NCI-H1694 treated with DMSO at 0.1 percent for 48 hours (cell line): ENCODE data around the gene TOMM40L.

ENCODE experiments used
- DNase-seq: peaks from one replicate; lab custom pipeline; 2025; lab: John Stamatoyannopoulos, UW

The TOMM40L gene

DNA sequence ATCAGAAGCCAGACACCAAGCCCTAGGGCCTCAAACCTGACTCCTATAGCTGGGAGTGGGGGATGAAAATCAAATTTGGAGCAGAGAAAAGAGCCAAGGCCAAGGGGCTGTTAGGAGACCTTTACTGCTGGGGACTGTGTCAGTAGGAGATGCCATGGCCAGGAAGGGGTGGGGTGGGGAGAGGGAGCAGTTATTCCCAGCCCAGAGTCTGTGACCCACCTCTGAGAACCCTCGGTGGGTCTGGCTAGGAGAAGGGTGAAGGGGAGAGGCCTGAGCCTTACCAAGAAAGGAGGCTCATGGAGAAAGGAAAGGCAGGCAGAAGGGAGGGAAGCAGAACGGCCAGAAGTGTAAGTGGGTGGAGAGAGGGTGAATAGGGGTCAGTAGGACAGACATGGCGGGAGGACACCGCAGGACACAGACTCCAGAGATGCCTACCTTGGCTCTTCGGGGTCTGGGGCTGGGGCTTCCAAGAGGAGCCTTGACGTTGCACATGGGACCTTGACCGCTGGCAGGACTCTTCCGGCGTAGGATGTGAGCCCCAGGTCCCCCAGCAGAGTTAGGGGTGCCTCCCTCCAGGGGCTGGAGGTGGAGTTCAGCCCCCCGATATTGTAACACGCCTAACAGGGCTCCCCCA is 28.2 kb upstream of the TOMM40L start:
- no peak for DNase-seq

GRCh38 chr1:161198194-161198896 is 27.5 kb upstream of the TOMM40L start:
- no peak for DNase-seq

DNA sequence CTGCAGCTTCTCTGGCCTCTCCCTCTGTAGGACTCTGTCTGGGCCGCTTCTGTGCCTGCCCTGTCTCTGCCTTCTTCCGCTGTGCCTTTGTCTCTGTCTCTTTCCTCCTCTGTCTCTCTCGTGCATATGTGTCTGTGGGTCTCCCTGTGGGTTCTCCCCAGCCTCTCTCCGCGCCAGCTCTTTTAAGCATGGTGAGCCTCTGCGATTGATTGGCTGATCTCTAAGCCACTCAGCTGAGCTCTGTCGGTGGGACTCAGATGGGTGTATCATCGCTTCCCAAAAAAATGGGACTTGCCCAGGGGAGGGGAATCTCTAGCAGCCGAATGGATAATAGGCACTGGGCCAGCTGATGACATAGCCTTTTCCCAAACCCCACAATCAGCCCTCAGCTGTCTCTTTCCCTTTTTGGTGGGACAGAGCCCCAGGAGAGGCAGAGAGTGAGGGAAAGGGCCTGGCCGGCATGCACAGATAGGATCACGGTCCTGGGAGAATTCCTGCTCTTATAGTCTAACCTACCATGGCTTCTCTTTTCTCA is 26.9 kb upstream of the TOMM40L start, which contains the start of gene ADAMTS4:
TSS of gene ADAMTS4 (minus strand) at position 158 of the 535 bp plus-strand sequence. CDS start 427 bp downstream, outside the sequence.
- DNase-seq = peak; percentile 96

DNA sequence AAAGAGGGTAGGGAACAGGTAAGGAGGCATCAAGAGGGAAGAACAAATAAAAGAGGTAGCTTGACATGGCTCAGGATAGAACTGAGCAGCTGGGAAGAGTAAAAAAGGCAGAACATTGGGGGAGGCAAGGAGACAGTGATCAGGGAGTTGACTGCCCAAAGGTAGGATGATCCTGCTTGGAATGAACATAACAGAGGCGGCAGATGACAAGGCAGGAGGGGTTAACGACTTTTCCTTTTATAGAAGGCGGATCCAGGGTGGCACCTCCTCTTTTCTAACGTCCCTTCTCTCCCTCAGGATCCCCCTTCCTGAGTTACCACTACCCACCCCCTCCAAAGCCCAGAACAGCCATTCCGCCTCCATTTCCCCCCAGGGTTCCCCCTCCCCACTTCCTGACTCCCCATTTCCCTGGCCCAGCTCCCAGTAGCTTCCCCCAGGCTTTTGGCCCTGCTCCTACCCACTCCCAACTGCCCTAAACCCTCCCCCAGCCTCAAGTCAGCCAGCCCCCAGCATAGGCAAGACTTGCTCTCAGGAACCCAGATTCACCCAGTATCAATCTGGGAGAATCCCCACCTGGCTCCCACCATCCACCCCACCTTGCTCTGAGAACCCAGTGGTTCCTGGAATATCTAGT is 26.2 kb upstream of the TOMM40L start:
- no peak for DNase-seq

GRCh38 chr1:161200421-161200991 is 25.4 kb upstream of the TOMM40L start:
- DNase-seq = no peak

DNA sequence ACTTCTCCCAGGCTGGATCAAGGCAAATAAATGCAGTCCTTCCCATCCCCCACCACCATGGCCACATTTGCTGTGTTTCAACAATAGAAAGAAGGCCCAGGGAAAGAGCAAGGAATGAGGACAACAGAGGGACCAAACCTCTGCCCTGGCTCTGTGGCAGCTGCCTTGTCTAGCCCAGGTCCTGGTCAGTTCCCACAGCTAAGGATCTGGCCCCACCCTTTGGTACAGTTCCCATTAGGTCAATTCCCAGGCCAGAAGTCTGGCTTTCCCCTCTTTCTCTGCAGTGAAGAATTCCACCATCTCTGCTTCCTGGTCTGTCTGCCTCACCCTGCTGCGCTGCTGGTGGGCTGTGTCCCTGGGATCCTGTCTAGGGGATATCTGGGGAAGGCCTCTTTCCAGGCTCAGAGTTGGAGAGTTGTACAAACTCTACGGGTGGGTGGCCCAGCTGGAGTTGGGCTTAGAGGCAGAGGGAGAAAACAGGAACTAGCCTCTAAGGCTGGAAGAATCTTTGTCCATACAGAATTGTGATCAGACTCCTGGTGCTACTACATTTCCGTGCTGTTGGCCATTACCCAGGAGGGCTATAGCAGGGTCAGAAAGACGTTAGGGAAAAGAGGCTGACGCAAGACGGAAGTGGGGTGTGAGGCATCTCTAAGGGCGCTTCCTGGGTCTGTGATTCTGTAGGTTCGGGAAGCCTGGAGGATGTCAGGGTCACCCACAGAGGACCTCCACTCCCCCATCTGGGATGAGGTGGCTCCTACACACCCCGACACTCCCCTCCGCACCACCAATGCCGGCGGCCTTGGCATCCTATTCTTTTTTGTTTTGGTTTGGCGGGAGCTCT is 24.6 kb upstream of the TOMM40L start:
- peak; percentile 61 for DNase-seq

DNA sequence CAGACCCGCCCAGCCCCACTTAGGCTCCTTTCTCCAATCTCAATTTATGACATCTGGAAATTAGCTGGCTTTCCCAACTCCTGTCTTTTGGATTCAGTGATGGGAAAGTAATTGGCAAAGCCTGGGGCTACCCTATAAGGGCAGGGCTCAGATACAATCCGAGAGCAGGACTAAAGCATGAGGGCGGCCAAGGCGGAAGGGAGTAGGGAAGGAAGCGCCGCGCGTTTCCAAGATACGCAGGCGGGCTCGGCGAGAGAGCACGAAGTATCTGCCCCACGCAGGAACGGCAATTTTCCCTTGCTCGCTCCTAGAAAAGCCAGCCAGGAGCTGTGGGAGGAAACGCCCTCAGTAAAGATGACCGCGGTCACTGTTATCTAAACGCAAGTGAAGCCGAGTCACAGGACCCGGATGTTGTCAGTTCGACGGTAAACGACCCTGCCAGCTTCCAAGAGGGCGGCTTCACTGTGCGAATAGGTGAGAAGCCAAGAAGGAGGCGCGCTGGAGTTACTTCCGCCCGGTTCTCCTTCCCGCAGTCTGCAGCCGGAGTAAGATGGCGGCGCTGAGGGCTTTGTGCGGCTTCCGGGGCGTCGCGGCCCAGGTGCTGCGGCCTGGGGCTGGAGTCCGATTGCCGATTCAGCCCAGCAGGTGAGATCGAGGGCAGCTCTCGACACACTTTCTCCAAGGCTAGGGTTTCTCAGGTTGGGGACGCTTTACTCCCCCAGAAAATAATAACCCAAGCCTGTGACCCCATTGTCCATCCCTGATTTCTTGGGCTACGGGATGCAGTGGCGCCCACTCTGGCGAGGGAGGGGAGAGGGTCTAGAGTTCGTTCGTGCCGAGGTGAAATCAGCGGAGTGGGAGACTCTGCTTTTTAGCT is 23.8 kb upstream of the TOMM40L start, which contains the start of gene NDUFS2:
TSS of gene NDUFS2 (plus strand) at position 532 of the 877 bp plus-strand sequence. CDS start at position 551, 19 bp downstream.
- peak; percentile 99 for DNase-seq

DNA sequence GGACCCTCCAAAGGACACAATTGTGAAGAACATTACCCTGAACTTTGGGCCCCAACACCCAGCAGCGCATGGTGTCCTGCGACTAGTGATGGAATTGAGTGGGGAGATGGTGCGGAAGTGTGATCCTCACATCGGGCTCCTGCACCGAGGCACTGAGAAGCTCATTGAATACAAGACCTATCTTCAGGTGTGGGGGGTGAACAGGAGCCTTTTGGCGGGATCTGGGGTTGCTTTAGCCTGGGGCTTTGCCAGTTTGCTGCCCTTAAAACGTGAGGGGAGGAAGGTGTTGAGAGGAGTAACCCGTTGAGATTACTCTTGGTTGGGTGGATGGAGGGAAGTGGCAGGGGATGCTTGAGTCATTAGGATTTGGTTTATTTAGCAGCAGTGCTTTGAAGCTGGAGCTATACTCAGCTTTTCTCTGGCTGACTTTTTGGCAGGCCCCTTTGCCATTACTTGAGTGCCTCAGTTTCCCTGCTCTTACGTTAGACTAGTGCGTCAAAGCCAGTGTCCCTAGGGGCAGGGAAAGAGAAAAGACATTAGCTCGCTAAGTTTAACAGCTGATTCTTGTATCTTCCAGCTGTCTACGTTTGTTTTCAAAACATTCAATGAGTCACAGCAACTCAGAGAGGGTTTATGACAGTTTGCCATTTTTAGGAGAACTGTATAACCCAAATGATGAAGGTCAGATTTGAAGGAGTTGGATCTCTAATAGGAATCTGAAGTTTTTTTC is 19.3 kb upstream of the TOMM40L start:
- no peak for DNase-seq

GRCh38 chr1:161207173-161207572 is 18.7 kb upstream of the TOMM40L start:
- DNase-seq = no peak

- peak; percentile 45 for DNase-seq
These were observed 16.0 kb upstream of the TOMM40L start for GRCh38 chr1:161209790-161210409.

GRCh38 chr1:161214369-161214768 is 11.5 kb upstream of the TOMM40L start:
- DNase-seq = no peak

- no peak for DNase-seq
These were observed 10.8 kb upstream of the TOMM40L start, which contains the start of gene FCER1G for GRCh38 chr1:161215076-161215475. TSS of gene FCER1G (plus strand) at chr1:161215295. CDS start at chr1:161215322, 27 bp downstream.

DNA sequence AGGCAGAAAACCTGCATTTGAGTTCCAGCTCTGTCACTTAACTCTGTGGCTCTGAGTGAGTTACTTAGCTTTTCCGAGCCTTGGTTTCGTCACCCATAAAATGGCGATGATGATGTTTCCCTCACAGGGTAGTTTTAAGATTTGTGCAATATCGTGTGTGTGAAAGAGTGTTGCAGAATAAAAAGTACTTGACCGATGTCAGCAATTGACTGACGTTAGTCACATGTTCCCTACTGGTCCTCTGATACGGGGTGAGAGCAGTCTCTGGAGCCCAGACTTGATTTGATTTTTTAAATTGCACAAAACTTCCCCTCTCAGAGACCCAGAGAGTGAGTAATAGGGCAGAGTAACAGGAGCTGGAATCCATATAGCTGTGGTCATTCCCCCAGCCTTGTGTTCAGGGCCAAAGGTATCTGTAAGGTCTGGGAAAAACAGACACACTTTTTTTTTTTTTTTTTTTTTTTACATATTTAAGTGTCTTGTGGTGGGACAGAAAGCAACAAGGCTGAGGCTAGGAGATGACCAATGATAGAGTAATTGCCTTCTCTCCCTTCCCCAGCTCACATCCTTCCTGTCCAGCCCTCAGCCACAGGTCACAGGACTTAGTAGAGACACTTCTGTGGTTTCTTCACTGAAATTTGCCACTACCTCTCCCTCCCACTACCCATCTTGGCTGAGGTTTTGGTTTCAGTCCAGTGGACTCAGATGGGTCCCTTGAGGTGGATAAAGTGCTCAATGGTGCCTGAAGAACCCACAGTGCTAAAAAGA is 8.7 kb upstream of the TOMM40L start:
- DNase-seq = no peak

GRCh38 chr1:161217831-161218230 is 8.0 kb upstream of the TOMM40L start:
- DNase-seq = no peak

- DNase-seq = no peak
These were observed 7.4 kb upstream of the TOMM40L start for GRCh38 chr1:161218301-161219077.

DNA sequence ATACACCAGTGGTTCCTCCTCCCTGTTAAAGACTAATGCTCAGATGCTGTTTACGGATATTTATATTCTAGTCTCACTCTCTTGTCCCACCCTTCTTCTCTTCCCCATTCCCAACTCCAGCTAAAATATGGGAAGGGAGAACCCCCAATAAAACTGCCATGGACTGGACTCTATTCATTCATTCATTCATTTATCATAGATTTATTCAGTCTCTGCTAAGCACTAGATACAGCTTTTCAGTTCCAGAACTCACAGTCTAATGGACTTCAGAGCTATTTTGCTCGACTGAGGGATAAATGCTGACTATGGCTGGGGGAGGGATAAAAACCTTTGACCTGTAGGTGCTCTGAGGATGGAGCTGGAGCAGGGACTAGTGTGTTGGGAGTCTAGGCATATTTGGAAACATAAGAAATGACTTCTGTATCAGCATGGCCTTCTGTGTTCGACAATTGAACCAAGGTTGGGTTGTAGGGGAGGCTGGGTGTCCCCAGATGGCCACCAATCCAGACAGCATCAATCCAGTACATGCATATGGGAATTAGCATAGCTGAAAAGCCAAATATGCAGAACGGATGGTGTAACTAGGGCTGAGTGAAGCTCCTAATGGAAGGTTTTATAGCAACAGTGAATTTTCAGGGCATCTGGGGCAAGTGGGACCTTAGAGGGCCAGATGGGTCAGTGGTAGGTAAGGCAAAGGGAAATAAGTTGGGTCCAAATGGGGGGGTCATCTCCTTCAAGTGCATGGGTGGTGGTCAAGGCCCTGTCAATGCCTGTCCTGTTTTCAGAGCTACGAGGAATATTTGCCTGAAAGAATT is 6.6 kb upstream of the TOMM40L start:
- DNase-seq = no peak

- DNase-seq = no peak
These were observed 5.9 kb upstream of the TOMM40L start for GRCh38 chr1:161220002-161220401.
